ENCODE measurements around the gene MCOLN2. TPM values are rescaled to one million over a fixed set of nuclear protein-coding genes. Genes with fewer than 3 reads are reported as not detected.

MCOLN2 gene
- total RNA-seq, 8 experiments from 2014 or later: 0.13 to 2.5 (median 0.36) TPM; not detected in 1

DNA sequence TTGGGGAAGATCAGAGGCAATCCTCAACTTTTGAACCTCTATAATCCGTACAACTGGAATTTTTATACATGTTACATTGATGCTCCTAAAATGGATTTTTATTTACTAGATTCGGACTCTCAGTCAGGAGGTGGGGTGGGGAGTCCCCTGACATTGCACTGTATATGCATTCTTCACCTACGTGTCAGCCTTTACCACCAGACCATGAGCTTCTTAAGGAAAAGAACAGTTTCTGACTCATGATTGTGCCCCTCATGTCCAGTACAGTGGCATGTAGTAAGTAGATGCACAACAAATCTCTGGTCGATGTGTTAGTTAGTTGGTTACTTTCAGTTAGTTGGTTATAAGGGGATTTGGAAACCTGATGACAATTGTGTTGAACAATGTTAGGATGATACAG, 119.3 kb downstream of the MCOLN2 start:
- in situ Hi-C loops (cut with MboI; ENCODE audit: low pct_unique_long_range_greater_than_20kb in 2 of 9, low sequenced_read_pairs in 9 of 9, unreplicated experiment in 9 of 9): no loop called here
- 50 to 100% (median 87%) methylated on average over 1 to 4 of the region's 4 CpGs; no CpG with 5 or more reads in 2 of the 10 experiments for WGBS, 10 experiments
- no peak overlapping the region for H3K27ac ChIP-seq
- H3K4me3 ChIP-seq: no peak overlapping the region
- no peak for ATAC-seq (replicated peaks in 6 of 8)
- no peaks in the 10 kb centered on the region for H3K4me1 ChIP-seq (replicated peaks in 1 of 2)

DNA sequence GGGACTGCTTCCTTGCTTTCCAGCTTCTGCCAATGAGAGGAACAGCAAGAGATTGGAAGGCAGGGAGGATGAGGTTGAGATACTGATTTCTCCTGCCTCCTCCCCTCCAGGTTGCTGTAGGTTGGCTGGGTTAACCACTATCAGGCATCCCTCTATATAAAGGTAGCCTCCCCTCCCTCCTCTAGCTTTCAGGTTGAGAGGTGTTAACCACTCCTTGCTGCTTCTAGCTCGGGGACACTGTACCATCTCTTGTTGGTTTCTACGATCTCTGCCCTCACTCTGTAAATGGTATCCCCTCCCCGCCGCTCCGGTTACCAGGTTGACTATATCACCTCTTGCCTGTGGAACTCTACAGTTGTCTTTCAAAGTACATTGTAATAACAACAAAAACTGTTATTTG, 120.6 kb downstream of the MCOLN2 start:
- 60 to 100% (median 93%) methylated on average over 3 to 5 of the region's 5 CpGs; no CpG with 5 or more reads in 3 of the 10 experiments for WGBS, 10 experiments
- H3K4me3 ChIP-seq: no peak overlapping the region
- H3K27ac ChIP-seq: no peak overlapping the region
- H3K4me1 ChIP-seq (replicated peaks in 1 of 2): no peaks in the 10 kb centered on the region
- in situ Hi-C loops (cut with MboI; ENCODE audit: low pct_unique_long_range_greater_than_20kb in 2 of 9, low sequenced_read_pairs in 9 of 9, unreplicated experiment in 9 of 9): no loop called here
- no peak for ATAC-seq (replicated peaks in 6 of 8)

Other genes with a start within 250 kb of the MCOLN2 start
- gene LPAR3, start 103.9 kb downstream of the MCOLN2 start, total RNA-seq: under 1 TPM in 6 of 8 experiments, not detected in 2; 0.11 to 0.76 (median 0.45) TPM
- 10 to 100 TPM in 2 of 8 experiments, 1 to 10 TPM in 2, under 1 TPM in 4; 0.05 to 17.2 (median 1.1) TPM for gene MCOLN3, start 51.4 kb upstream of the MCOLN2 start, total RNA-seq
- gene SYDE2, start 203.9 kb upstream of the MCOLN2 start, total RNA-seq: 10 to 100 TPM in 6 of 8 experiments, 1 to 10 TPM in 2; 2.7 to 18.3 (median 10.8) TPM